Stomach (tissue), 9 donors: ENCODE data around the gene KIF4A. TPM values are rescaled to one million over a fixed set of nuclear protein-coding genes. Genes with fewer than 3 reads are reported as not detected.
A peak's percentile ranks its signal among the peaks of the same experiment; 100 is the strongest.

Source experiments
- DNase-seq, 2 donors: peaks; one replicate each; pipeline versions ENCODE4 v3.0.0 to v3.0.0-alpha.2; 2013 to 2019
- H3K27ac ChIP-seq, 5 donors: fragments of 200-600 bp in 4 of 5; sonication (generic) in 4 of 5; one replicate each; pipeline ENCODE4 v1.5.1; 2013 to 2019; ENCODE audit warnings: mild to moderate bottlenecking in 1 of 5, moderate library complexity in 1 of 5
- H3K27me3 ChIP-seq, 3 donors: fragments of 200-600 bp; sonication (generic); one replicate each; pipeline ENCODE4 v1.5.1; 2017 to 2019; ENCODE audit warnings: mixed run types in 1 of 3
- H3K36me3 ChIP-seq, 4 donors: fragments of 200-600 bp; sonication (generic); 1 replicate in 3 of 4; 2 replicates in 1 of 4; pipeline ENCODE4 v1.5.1; 2016 to 2019
- H3K4me1 ChIP-seq, 4 donors: fragments of 200-600 bp; sonication (generic); one replicate each; pipeline ENCODE4 v1.5.1; 2016 to 2019
- H3K4me3 ChIP-seq, 4 donors: fragments of 200-600 bp; sonication (generic) in 3 of 4; one replicate each; pipeline ENCODE4 v1.5.1; 2016 to 2019; ENCODE audit warnings: mild to moderate bottlenecking in 1 of 4
- H3K9me3 ChIP-seq, 4 donors: fragments of 200-600 bp; sonication (generic); one replicate each; pipeline ENCODE4 v1.5.1; 2016 to 2019
- EP300 ChIP-seq: sonication (generic); formaldehyde crosslinking; IDR thresholded peaks from one replicate; pipeline ENCODE4 v1.6.1; 2017; ENCODE audit warnings: antibody characterized with exemption
- POLR2A ChIP-seq, 4 donors: fragments of 450-650 bp; IDR thresholded peaks; one replicate each; pipeline ENCODE4 v1.6.1; 2016; ENCODE audit warnings: antibody characterized with exemption in 4 of 4, control low read depth in 2 of 4, mild to moderate bottlenecking in 1 of 4, moderate library complexity in 1 of 4
- POLR2AphosphoS5 ChIP-seq, 3 donors: sonication (generic); formaldehyde crosslinking; IDR thresholded peaks; one replicate each; pipeline ENCODE4 v1.6.1; 2016; ENCODE audit warnings: antibody characterized with exemption in 3 of 3
- WGBS, 5 donors: extraction: QIAGEN DNeasy Blood & Tissue Kit in 3 of 5; methylation state at CpG; one replicate each; pipeline versions ENCODE4 v1.1.5 to v1.1.7; 2013 to 2018; 5-methylcytosine and 5-hydroxymethylcytosine counted together
- intact Hi-C: fragments of 100-400 bp; cut with DNase I; formaldehyde crosslinking; loops from one replicate; pipeline ENCODE4 v1.15.1; 2023; ENCODE audit warnings: low total_unique reads
- polyA plus RNA-seq, 3 donors: library from polyadenylated mRNA; stranded (reverse); fragments of 200-250 nt; gene quantifications; one replicate each; pipeline ENCODE4 v1.2.3, GENCODE V29; 2013
- total RNA-seq, 5 donors: library from RNA; depleted of rRNA; stranded (reverse); fragments of >200 nt; gene quantifications; one replicate each; pipeline versions ENCODE4 v1.1.0 to v1.2.3, GENCODE V29; 2014 to 2016
- TF ChIP-seq, protein P1 (sequence below), 7 experiments: fragments of 450-650 bp in 4 of 7; fragments of 200-600 bp in 3 of 7; sonication (generic) in 3 of 7; IDR thresholded peaks; one replicate each; pipeline ENCODE4 v1.5.1; 2016 to 2019; ENCODE audit warnings: antibody characterized with exemption in 7 of 7, control low read depth in 2 of 7, mild to moderate bottlenecking in 1 of 7
- donor health status: healthy with polysubstance abuse.
- donor health status: Bipolar disorder and iron deficiency.
- donor health status: healthy.

KIF4A gene
- total and polyA plus RNA-seq, 8 donors = 0.31 to 26.9 (median 2.0) TPM; not detected in 1

DNA sequence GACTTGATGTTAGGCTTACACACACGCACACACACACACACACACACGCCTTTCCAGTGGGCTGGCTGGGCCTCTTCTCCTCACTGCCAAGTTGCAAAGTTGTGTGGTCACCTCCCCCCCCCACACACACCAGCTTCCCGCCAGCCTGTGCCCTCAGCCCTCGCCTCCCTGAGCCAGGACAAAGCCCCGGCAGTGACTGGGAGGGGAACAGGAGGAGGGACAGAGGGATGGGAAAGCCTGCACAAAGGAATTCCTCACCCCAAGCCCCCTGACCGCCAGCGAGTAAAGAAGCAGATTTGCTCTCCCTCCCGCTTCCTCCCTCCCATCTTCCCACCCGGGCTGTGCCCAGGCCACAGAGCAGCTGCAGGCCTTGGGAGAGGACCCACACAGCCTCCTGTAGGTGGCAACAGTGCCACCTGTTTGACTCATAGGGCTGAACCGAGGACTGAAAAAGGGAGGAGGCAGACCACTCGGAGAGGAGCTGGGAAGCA is 133.0 kb downstream of the KIF4A start, which contains the start of gene GDPD2:
Gene GDPD2, plus strand, starts transcription at position 464 of the 491 bp plus-strand sequence. CDS start 1,671 bp downstream, outside the sequence.
- WGBS, 5 donors = 14 to 32% (median 16%) methylated on average over 5 to 11 of the region's 11 CpGs
- Histone ChIP-seq H3K4me1 (no peaks in the 10 kb centered on the region), H3K27me3 (peaks cover 0 to 20% (median 5%) of the 10 kb centered on the region in 3 donors), H3K27ac (no peak within 1 kb of the TSS), H3K9me3 (no peaks in the 10 kb centered on the region), H3K4me3 (no peak within 1 kb of the TSS), H3K36me3 (no peaks in the 10 kb centered on the region)
- TF ChIP-seq, protein P1, sequence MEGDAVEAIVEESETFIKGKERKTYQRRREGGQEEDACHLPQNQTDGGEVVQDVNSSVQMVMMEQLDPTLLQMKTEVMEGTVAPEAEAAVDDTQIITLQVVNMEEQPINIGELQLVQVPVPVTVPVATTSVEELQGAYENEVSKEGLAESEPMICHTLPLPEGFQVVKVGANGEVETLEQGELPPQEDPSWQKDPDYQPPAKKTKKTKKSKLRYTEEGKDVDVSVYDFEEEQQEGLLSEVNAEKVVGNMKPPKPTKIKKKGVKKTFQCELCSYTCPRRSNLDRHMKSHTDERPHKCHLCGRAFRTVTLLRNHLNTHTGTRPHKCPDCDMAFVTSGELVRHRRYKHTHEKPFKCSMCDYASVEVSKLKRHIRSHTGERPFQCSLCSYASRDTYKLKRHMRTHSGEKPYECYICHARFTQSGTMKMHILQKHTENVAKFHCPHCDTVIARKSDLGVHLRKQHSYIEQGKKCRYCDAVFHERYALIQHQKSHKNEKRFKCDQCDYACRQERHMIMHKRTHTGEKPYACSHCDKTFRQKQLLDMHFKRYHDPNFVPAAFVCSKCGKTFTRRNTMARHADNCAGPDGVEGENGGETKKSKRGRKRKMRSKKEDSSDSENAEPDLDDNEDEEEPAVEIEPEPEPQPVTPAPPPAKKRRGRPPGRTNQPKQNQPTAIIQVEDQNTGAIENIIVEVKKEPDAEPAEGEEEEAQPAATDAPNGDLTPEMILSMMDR (IDR thresholded peaks at IDR 0.05) = peak in 2 of 7 experiments; percentile 8 to 33
- no peak for TF ChIP-seq POLR2A (IDR thresholded peaks at IDR 0.05)
- intact Hi-C loops = no loop called here
- peak; percentile 39 to 80 for DNase-seq

DNA sequence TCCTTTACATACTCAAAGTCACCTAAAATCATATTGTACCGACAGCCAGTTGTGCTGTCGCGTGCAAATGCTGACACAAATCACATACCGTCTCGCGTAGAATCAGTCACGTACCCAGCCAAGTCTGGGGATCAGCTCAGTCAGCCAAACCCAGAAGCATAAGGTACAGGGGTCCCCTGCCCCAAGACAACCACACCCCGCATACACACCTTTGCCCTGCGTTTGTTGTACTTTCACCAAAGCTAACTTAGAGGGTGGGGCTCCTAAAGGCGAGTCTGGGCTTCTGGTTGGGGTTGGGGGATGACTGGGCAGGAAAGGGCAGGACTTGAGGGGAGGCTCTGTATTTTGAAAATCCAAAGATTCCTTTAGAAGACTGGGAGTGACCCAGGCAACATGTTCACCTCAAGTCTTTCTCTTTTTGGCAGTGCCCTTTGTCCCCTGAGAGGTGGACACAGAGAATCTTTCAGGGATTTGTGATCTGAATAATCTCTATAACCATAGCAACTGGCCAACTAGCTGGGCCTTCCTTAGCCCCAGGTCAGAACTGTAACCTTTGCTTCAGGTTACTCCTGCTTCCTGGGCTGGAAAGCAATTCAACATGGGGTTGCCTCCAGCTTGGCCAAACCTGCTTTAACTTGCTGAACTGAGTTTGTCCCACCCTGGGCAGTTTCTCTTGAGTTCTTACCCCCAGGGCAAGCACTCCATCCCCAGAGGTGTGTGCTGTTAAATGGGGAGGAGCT is 134.2 kb downstream of the KIF4A start:
- H3K36me3 ChIP-seq = no peaks in the 10 kb centered on the region
- intact Hi-C loops = no loop called here
- peak in 1 of 2 donors; percentile 46 for DNase-seq
- no peak overlapping the region for H3K4me3 ChIP-seq
- WGBS, 5 donors = 28 to 74% (median 44%) methylated on average over 10 of the region's 10 CpGs
- no peaks in the 10 kb centered on the region for H3K4me1 ChIP-seq
- H3K27me3 ChIP-seq = peaks cover 0 to 20% (median 5%) of the 10 kb centered on the region in 3 donors
- TF ChIP-seq POLR2A (IDR thresholded peaks at IDR 0.05) (no peak), EP300 (no peak)
- TF ChIP-seq, protein P1 (IDR thresholded peaks at IDR 0.05) = no peak
- H3K27ac ChIP-seq = no peak overlapping the region
- H3K9me3 ChIP-seq = no peaks in the 10 kb centered on the region

DNA sequence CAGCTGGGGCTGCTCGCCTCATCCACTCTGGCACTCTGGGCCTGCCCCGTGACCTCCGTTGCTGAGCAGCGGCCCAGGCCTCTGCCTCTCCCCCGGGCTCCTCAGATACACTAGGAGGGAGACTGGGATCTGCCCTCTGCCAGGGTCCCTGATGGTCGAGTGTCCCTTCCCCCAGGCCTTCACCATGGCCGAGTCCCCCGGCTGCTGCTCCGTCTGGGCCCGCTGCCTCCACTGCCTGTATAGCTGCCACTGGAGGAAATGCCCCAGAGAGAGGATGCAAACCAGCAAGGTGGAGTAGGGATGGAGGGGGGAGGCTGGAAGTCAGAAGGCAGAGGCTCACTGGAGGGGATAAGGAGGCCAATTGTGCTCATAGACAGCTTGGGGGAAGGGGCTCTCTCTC is 134.9 kb downstream of the KIF4A start:
- Histone ChIP-seq H3K4me3 (no peak overlapping the region), H3K36me3 (no peaks in the 10 kb centered on the region), H3K9me3 (no peaks in the 10 kb centered on the region), H3K27me3 (peaks cover 0 to 20% (median 5%) of the 10 kb centered on the region in 3 donors), H3K27ac (no peak overlapping the region), H3K4me1 (no peaks in the 10 kb centered on the region)
- DNase-seq = no peak
- 78 to 100% (median 89%) methylated on average over 2 to 10 of the region's 10 CpGs for WGBS, 5 donors
- intact Hi-C loops = no loop called here
- TF ChIP-seq POLR2A (IDR thresholded peaks at IDR 0.05) (no peak), EP300 (no peak), POLR2AphosphoS5 (IDR thresholded peaks at IDR 0.05) (no peak)
- TF ChIP-seq, protein P1 (IDR thresholded peaks at IDR 0.05) = no peak

DNA sequence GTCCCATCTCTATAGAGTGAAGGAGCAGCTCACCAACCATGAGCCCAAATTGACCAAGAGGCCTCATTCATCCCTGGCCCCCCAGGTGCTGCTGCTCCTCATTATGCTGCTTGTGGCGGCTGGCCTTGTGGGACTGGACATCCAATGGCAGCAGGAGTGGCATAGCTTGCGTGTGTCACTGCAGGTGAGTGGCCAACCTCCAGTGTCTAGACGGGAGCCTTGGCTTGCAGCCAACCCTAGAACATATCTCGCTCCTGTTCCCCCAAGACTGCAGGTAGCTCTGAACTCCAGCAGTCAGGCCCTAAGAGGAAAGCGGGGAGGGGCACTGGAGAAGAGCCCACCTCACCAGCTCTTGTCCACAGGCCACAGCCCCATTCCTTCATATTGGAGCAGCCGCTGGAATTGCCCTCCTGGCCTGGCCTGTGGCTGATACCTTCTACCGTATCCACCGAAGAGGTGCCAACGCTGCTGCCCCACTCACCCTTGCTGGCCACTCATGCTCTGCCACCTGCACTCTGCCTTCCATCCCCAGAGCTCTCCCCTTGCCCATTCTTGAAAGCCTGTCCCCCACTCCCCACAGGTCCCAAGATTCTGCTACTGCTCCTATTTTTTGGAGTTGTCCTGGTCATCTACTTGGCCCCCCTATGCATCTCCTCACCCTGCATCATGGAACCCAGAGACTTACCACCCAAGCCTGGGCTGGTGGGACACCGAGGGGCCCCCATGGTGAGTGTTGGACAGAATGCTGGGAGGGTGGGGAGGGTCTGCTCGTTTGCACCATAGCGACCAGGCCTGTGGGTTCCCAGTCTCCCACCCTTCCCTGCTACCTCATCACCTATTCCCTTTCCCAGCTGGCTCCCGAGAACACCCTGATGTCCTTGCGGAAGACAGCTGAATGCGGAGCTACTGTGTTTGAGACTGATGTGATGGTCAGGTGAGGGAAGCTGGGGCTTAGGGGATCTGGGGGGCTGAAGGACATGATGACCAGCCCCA is 136.7 kb downstream of the KIF4A start:
- H3K4me1 ChIP-seq = no peaks in the 10 kb centered on the region
- WGBS, 5 donors = 78 to 86% (median 84%) methylated on average over 10 to 15 of the region's 15 CpGs
- TF ChIP-seq EP300 (no peak), POLR2AphosphoS5 (IDR thresholded peaks at IDR 0.05) (no peak), POLR2A (IDR thresholded peaks at IDR 0.05) (no peak)
- TF ChIP-seq, protein P1 (IDR thresholded peaks at IDR 0.05) = no peak
- H3K27me3 ChIP-seq = peaks cover 0 to 20% (median 5%) of the 10 kb centered on the region in 3 donors
- intact Hi-C loops = no loop called here
- H3K27ac ChIP-seq = no peak overlapping the region
- H3K36me3 ChIP-seq = no peaks in the 10 kb centered on the region
- H3K9me3 ChIP-seq = no peaks in the 10 kb centered on the region
- no peak for DNase-seq
- no peak overlapping the region for H3K4me3 ChIP-seq
